HG03280 (cell line): Measurements from ENCODE around the gene CCDC27.
A peak's percentile ranks its signal among the peaks of the same experiment; 100 is the strongest.
"Not testable (repeated sequence)": the region's sequence is repeated elsewhere in the genome, so short reads cannot be mapped to it uniquely, and the experiment has no call there.

ENCODE experiments used
- ATAC-seq: cut with Tn5 transposase; IDR thresholded peaks from one replicate; pipeline ENCODE4 v1.9.1; 2021; ENCODE audit warnings: mild to moderate bottlenecking, moderate library complexity; ENCODE audit not compliant: unreplicated experiment

Gene CCDC27

DNA sequence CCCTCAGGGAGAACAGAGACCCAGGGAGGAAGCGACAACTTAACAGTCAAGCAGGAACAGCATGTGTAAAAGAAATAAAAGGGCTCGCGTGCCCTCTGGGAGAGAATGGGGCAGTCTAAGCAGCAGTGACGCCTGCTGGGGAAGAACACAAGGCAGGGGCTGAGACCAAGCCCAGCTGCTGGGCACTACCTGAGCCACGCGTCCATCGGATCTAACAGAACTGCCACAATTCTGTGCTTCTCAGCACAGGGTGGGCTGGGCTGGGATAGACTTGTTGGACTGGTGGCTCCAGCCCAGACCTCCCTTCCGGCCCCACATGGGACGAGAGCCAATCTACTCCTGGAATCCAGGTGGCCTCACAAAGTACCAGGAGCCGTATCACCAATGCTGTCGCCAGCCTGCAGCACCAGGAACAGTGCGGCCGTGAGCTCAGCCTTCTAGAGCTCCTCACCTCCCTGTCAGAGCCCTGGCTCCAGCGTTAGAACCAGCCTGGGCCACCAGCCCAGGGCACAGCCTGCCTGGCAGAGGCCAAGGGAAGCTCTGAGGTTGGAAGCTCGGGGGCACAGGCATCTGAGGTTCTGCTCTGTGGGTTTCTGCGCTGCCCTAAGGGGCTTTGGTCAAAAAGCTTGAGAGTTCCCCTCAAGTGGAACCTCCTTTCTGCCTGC, 36.6 kb downstream of the CCDC27 start:
- no peak for ATAC-seq

DNA sequence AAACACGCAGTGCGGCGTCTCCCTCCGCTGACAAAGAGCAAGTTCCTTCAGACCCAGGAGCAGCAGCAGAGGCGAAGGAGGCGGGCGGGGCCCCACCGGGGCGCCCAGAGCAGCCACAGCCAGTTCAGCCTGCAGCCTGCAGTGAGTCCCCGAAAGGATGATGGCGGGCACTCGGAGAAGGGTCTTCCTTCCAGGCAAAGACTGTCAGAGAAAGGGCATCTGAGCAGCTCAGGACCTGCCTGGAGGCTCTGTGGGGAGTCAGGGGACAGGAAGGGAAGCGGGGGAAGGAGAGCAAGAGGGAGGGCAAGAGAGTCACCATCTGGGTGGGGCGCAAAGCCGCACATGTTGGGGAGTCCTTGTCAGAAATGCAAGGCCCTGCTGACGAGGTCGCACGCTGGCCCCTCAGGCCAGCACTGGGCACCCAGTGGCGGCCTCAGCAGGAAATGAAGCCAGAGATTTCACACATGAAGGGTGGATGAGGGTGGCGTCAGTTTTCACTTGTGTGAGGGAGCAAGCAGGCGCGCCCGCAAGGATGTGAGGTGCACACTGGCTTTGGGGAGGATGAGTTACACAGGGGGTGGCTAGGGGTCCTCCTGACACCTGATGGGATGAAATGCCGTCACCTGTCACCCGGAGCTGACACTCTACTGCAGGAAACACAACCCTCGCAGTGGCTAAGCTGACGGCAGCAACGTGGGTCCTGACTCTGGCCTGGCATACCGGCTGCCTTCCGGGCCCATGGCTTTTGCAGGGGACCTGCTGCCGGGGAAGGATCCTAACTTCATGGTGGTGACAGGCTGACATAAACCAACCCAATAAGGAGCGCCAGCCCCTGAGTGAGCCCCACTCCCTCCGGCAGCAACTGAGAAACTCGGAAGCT, 37.4 kb downstream of the CCDC27 start:
- ATAC-seq: no peak

- ATAC-seq: no peak
Observed at GRCh38 chr1:3790500-3790923, 38.3 kb downstream of the CCDC27 start.

- ATAC-seq: no peak
Observed at GRCh38 chr1:3790952-3791351, 38.7 kb downstream of the CCDC27 start.

DNA sequence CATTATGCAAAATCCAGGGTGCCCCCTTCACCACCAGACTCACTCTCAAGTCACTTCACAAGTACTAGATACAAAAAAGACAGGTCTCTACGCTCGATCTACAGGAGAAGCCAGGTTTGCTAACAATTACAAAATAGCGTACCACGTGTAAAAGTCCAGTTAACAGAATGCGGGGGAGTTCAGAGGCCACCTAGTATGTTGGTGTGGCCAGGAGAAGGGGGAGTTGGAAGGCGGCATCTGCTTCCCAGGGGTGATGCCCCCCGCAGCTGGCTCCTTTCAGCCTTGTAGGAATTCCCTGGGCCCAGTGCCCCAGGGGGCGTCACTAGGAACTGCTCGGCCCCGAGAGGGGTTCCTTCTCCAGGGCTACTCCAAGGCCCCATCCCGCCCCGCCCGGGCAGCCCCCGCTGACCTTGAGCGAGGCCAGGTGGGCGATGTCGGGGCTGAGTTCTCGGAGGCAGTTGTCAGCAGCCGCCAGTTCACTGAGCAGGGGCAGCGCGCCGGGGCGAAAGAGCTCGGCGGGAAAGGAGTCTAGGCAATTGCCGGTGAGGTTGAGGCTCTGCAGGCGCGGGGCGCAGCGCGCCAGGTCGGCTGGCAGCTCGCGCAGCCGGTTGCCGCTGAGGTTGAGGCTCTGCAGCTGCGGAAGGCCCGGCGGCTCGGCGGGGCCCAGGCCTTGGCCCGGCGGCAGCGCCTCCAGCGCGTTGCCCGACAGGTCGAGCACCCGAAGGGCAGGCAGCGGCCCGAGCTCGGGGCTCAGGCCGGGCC, 43.4 kb downstream of the CCDC27 start:
- ATAC-seq: peak; percentile 26

GRCh38 chr1:3796215-3797061, 44.2 kb downstream of the CCDC27 start, which contains the start of gene LRRC47:
Gene LRRC47, minus strand, starts transcription at chr1:3796498. Its CDS starts 22 bp downstream, at chr1:3796476.
- peak; percentile 99 for ATAC-seq

DNA sequence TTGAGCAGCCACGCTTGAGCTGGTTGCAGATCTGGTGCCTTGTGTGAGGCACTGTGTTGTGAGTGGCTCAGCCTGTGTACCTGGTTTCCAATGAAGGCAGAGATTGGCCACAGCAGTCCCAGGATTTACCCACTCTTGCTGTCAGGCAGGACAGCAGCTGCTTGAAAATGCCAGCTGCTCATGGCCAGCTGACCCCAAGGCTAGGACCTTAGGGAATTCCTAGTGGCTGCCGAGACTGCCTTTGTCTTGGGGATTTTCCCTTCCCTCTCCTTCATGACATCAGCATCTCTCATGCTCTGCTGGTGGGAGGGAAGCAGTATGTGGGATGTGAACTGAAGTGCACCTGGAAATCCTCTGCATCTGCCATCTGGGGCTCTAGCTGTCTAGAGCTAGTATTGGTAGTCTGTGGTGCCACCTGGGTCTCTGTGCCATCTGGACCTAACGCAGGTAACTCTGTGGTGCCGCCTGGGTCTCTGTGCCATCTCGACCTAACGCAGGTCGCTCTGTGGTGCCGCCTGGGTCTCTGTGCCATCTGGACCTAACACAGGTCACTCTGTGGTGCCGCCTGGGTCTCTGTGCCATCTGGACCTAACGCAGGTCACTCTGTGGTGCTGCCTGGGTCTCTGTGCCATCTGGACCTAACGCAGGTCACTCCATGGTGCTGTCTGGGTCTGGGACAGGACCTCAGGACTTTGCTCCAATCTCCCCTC, 47.9 kb downstream of the CCDC27 start:
- ATAC-seq: no peak

- not testable (repeated sequence) for ATAC-seq
Observed at GRCh38 chr1:3800795-3801194, 48.5 kb downstream of the CCDC27 start.

DNA sequence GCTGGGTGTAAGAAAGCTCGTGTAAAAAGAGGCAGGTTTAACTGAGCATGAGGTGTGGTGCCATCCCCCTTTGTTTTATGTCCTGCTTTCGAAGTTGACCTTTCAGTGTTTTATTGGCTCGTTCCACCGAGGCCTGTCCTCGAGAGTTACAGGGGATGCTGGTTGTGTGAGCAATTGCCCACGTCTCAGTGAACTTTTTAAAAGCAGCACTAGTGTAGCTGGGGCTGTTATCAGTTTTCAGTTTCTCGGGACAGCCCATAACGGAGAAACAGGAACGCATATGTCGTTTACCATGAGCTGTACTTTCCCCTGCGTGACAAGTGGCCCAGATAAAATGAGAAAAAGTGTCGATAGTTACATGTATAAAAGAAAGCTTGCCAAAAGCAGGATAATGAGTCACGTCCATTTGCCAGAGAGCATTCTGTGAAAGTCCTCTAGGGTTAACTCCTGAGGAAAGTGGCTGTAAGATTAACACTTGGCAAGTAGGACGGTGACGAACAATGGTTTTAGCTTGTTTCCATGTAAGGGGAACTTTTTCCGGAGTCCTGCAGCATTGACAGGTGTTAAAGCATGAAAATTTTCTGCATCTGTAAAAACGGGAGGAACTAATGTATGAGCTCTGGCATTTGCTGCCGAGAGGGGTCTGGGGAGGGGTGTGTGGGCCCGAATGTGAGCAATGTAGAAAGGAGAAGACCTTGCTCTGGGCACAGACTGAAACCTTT, 51.8 kb downstream of the CCDC27 start:
- no peak for ATAC-seq

- not testable (repeated sequence) for ATAC-seq
Observed at GRCh38 chr1:3804627-3804944, 52.3 kb downstream of the CCDC27 start.

- no peak for ATAC-seq
Observed at GRCh38 chr1:3805038-3805437, 52.8 kb downstream of the CCDC27 start.

DNA sequence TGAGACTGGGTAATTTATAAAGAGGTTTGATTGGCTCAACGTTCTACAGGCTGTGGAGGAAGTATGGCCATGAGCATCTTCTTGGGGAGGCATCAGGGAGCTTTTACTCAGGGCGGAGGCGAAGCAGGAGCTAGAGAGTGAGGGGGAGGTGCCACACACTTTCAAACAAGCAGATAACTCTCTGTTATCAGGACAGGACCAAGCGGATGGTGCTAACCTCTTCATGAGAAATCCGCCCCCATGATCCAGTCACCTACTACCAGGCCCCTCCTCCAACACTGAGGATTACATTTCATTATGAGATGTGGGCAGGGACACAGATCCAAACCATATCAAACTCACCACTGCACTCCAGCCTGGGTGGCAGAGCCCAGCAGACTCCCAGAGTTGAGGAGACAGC, 55.5 kb downstream of the CCDC27 start:
- no peak for ATAC-seq

DNA sequence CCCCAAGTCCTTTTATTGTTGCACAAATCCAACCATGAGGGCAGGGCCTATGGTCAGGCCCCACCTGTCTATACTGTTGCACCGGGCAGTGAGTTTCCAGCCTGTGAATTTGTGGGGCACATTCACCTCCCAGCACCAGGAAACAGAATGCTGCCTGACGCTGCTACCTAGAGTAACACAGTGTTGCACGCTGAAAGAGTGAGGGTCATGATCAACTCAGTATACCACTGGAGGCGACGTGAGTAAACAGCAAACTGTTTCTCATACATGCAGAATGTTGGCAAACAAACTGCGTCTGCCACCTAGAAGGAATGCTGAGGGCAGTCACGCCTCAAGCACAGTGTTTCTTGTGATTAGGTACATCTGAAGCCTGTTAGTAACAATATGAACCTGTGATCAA, 57.4 kb downstream of the CCDC27 start:
- ATAC-seq: no peak

- not testable (repeated sequence) for ATAC-seq
Observed at GRCh38 chr1:3810149-3810761, 58.0 kb downstream of the CCDC27 start.

DNA sequence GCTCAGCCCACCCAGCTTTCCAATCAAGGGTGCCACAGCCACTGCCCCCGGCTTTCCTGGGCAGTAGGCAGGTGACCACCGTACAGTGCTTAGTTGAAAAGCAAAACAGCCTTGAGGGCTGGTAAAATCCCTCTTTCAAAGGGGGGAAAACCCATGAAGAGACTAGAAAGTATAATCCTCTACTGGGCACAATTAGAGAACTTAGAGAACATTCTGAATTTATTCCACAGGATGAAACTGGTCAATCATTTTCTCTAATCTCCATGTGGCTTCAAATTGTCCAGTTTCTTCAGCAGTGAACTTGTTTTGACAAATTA, 59.3 kb downstream of the CCDC27 start:
- no peak for ATAC-seq

GRCh38 chr1:3814065-3814464, 61.8 kb downstream of the CCDC27 start:
- no peak for ATAC-seq

DNA sequence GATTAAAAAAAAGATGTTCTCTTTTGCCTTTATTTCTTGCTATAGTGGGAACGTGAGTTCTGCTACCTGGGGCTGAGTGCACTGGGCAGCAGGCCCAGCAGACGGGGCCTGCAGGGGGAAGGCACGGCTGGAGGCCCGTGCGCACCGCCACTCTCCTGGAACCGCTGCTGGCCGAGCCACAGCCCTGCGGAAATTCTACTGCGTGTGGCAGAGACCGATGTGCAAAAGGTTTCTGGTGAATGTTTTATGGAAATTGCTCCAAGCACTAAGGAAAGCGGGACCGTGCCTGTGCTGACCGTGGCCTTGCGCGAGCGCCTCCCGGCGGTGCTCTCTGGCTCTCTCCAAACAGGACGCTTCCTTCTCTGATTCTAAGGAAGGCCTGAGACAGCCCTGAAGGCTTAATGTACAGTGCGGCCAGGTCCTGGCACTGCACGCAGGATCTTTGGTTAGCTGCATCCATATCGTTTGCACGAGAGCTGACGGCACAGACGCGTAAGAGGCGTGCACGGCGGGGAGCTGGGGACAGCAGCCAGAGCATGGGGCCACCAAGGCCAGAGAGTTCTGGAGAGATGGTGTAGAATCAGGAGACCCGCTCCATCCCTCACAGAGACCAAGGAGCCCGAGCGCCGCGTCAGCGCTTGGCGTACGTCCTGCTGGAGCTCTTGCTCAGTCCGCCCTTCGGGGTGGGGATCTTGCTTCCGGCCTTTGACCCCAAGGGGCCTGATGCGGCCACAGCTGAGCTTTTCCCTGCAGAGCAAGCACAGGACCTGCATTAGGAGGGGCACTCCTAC, 62.7 kb downstream of the CCDC27 start:
- ATAC-seq: no peak
